NCI-H2081 treated with DMSO at 0.1 percent for 48 hours (cell line): Measurements from ENCODE around the gene ATOH8.

Experiments
- DNase-seq: peaks from one replicate; lab custom pipeline; 2025; lab: John Stamatoyannopoulos, UW

The ATOH8 gene

GRCh38 chr2:85801871-85802270, 48.1 kb downstream of the ATOH8 start:
- DNase-seq = no peak

GRCh38 chr2:85802354-85803103, 48.7 kb downstream of the ATOH8 start:
- DNase-seq = no peak

- no peak for DNase-seq
Measured at GRCh38 chr2:85803704-85804425, 50.1 kb downstream of the ATOH8 start.

GRCh38 chr2:85804583-85804982, 50.8 kb downstream of the ATOH8 start:
- DNase-seq = no peak

GRCh38 chr2:85806358-85807118, 52.7 kb downstream of the ATOH8 start:
- no peak for DNase-seq

- no peak for DNase-seq
Measured at GRCh38 chr2:85807756-85808155, 54.0 kb downstream of the ATOH8 start.

- DNase-seq = no peak
Measured at GRCh38 chr2:85810371-85811179, 56.8 kb downstream of the ATOH8 start.

- DNase-seq = no peak
Measured at GRCh38 chr2:85811180-85812093, 57.6 kb downstream of the ATOH8 start.

GRCh38 chr2:85812094-85812735, 58.4 kb downstream of the ATOH8 start:
- DNase-seq = no peak

- no peak for DNase-seq
Measured at GRCh38 chr2:85813211-85813981, 59.6 kb downstream of the ATOH8 start.

GRCh38 chr2:85813982-85814801, 60.4 kb downstream of the ATOH8 start:
- peak; percentile 31 for DNase-seq

GRCh38 chr2:85814802-85815550, 61.2 kb downstream of the ATOH8 start:
- DNase-seq = no peak

GRCh38 chr2:85819811-85820510, 66.2 kb downstream of the ATOH8 start:
- no peak for DNase-seq

GRCh38 chr2:85822766-85823165, 69.0 kb downstream of the ATOH8 start:
- DNase-seq = no peak

GRCh38 chr2:85823951-85824350, 70.2 kb downstream of the ATOH8 start:
- no peak for DNase-seq

GRCh38 chr2:85826990-85827878, 73.4 kb downstream of the ATOH8 start:
- peak; percentile 12 for DNase-seq
